Inferior parietal cortex (tissue), 1 donor: ENCODE data around the gene HIC1.
"Not testable (repeated sequence)": the region's sequence is repeated elsewhere in the genome, so short reads cannot be mapped to it uniquely, and the experiment has no call there.

Experiments used
- DNase-seq: peaks from one replicate; pipeline ENCODE4 v3.0.0-alpha.2; 2016; ENCODE audit errors: extremely low spot score

HIC1 gene, protein sequence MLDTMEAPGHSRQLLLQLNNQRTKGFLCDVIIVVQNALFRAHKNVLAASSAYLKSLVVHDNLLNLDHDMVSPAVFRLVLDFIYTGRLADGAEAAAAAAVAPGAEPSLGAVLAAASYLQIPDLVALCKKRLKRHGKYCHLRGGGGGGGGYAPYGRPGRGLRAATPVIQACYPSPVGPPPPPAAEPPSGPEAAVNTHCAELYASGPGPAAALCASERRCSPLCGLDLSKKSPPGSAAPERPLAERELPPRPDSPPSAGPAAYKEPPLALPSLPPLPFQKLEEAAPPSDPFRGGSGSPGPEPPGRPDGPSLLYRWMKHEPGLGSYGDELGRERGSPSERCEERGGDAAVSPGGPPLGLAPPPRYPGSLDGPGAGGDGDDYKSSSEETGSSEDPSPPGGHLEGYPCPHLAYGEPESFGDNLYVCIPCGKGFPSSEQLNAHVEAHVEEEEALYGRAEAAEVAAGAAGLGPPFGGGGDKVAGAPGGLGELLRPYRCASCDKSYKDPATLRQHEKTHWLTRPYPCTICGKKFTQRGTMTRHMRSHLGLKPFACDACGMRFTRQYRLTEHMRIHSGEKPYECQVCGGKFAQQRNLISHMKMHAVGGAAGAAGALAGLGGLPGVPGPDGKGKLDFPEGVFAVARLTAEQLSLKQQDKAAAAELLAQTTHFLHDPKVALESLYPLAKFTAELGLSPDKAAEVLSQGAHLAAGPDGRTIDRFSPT

DNA sequence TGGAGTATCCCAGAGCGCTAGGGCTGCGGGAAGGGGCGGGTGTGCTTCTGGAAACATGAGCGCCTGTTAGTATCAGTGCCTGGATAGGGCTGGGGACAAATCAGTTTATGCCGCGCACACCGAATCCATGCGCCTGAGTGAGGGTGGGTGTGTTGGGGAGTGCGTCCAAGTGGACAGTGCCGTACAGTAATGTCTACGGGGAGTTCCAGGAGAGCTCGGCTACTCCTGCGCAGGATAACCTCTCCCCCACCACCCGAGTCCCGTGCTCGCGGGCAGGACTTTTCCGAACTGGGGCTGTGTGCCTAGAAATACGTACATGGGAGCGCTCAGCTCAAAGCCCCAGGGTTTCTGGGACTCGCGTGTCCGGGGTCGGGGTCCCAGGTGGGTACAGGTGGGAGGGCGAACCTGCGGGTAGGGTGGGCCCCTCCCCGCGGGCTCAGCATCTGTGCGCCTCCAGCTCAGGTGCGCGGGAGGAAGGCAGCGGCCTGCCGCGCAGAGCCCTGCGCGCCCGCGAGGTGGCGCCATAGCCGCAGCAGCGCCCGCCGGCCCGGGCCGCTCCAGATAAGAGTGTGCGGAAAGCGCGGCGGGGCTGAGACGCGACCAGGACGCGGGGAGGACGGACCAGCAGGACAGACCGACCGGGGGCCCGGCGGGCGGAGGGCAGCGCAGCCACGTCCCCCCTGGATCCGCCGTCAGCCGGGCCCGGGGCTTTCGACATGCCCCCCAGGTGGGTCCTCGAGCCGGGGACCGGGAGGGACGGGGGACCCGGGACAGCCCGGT lies at the start of gene HIC1:
HIC1 (plus strand) TSS at position 592 of the 780 bp plus-strand sequence. CDS start 1,588 bp downstream, outside the sequence.
- peak; percentile 59 for DNase-seq

DNA sequence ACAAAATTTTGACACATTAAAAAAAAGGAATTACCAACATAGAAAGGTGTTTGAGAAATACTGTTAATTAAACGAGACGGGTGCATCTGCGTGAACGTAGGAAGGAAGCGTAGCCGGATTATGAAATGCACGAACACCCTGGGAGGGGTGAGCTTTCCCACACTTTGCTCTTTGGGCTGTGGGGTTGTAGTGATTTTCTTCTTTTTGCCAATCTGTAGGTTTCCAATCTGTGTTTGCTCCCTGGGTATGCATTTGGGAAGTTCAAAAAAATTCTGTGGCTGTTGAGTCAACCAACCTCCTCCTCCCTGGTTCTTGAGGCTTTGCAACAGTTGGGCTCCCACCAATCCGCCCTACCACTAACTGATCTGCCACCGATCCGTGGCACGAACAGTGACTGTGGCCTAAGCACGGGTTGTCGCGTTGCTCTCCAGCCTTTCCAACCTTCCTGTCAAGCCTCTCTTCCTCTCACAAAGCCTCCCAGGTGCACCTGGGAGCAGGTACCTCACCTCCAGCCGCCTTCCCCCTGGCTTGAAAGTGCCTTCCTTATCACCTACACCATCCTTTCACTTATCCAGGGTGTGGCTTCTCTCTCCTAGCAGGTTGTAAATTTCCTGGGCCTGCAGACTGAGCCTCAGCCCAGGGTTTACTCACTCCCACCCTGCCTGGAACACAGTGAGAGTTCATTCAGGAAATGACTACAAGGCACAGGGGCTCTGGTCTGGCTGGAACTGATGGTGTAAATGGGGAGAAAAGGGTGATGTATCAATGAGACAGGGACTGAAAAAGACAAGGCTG lies 46.4 kb upstream of the HIC1 start:
- no peak for DNase-seq

DNA sequence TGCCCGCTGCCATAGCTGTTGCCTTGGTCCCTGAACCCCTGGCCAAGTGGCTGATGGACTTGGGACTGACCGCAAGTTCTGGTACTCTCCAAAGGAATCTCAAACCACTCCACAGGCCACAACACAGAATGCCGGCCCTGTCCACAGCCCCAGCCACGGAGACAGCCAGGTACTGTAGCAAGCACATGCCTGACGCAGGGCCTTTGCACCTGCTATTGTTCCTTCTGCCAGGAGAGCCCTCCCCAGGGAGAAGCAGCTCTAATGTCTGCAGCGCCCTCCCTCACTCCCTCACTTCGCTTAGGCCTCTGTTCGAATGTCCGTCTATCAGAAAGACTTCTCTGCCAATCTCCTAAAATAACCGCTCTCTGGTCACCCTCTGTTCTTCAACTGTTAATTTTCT lies 45.2 kb upstream of the HIC1 start:
- DNase-seq = no peak

DNA sequence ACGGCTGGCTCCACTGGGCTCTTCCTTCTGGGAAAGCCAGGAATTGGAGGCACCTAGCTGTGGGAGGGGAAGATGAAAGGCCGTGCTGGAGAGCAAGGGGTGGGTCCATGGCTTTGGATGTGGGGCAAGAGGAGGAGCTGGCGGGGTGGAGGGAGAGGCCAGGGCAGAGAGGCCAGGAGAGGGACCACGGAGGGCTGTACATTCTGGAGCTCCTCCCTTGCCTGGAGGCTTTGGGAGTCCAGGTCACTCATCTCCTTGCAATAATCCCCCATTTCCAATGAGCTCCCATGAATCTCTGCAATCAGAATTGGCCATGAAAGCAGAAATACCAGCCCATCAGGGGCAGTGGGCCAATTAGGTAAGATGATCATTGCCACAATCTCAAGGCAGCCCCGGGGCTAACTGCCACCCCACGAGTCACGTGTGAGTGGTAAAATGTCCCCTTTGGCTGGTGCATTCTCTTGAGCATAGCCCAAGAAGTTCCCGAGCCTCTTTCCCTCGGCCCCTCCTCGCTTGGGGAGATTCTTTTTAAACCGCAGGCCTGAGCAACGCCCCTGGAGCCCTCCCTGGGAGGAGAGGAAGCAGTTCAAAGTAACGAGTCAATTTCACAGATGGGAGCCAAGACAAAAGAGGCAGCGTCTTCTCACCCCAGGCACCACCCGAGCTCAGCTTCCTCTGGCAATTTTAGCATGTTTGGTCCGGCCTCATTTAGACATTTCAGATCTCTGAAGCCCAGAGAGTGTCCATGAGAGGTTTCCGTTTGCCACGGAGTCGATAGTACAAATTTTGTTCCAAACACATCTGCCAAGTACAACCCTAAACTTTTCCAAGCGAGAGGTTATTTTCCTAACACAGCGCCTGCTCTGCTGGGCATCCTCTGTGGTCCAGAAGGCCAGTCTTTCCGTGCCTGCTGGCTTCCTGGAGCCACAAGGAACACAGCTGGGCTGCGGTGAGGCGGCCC lies 43.2 kb upstream of the HIC1 start:
- no peak for DNase-seq

DNA sequence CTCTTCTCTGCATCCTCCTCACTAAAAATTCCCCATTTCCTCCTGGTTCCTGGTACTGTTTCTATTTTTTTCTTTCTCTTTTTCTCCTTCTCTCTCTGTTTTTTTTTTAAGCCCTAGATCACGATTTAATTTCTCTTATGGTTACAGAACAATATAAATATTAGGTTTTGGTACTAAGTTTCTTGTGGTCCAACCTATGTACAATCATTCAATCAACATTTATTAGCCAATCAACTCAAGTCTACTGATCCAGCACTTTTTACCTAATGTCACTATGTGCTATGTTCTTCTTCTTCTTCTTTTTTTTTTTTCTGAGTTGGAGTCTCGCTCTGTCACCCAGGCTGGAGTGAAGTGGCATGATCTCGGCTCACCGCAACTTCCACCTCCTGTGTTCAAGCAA lies 42.4 kb upstream of the HIC1 start:
- no peak for DNase-seq

DNA sequence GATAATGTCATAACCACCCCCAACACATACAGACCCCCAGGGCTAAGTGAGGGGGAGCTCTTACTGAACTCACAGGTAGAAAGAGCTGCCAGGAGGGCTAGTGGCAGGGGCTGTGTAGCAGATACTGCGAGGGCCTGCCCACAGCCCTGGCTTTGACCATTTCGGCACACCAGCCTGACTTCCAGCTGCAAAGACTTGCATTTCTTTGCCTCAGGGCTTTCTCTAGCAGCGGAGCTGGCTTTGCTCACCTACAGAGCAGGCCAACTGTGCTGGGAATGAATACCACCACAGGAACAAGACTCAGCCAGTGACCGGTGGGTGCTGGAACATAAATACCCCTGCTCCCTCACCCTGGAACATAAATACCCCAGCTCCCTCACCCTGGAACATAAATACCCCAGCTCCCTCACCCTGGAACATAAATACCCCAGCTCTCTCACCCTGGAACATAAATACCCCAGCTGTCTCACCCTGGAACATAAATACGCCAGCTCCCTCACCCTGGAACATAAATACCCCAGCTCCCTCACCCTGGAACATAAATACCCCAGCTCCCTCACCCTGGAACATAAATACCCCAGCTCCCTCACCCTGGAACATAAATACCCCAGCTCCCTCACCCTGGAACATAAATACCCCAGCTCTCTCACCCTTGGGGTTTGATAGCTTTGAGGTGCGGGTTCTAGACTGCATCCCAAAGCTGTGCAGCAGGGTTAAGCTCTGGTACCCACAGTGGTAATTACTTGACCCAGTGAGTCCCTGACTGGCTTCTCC lies 41.5 kb upstream of the HIC1 start:
- not testable (repeated sequence) for DNase-seq

DNA sequence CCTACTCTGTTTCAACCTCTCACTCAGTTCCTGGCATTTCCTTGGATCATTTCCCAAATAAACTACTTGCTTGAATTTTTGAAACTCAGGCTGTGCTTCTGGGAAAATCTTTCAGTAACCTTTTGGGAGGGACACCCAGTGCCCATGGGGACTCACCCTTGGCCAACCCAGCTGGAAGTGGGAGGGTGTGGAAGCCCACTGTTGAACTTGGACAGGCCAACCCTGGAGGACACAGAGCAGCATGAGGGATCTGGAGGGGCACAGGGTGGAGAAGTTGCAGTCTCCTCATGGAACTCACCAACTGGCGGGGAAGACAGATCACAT lies 40.9 kb upstream of the HIC1 start:
- no peak for DNase-seq

DNA sequence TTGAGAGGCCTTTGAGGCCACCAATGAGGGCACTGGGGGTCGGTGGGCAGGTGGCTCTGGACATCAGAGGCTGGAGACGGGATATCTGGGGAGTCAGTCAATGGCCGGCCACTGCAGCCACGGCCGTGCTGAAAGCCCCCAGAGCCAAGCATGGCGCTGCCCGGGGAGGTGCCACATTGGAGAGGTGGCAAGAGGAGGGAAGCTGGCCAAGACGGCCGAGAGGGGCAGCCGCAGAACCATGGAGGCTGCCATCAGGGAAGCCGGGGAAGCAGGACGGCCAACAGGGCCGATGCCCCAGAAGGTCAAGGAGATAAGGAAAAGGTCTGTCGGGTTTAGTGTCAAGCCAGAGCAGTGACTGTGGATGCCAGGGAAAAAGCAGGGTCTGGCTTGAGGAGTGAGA lies 39.6 kb upstream of the HIC1 start:
- DNase-seq = no peak

DNA sequence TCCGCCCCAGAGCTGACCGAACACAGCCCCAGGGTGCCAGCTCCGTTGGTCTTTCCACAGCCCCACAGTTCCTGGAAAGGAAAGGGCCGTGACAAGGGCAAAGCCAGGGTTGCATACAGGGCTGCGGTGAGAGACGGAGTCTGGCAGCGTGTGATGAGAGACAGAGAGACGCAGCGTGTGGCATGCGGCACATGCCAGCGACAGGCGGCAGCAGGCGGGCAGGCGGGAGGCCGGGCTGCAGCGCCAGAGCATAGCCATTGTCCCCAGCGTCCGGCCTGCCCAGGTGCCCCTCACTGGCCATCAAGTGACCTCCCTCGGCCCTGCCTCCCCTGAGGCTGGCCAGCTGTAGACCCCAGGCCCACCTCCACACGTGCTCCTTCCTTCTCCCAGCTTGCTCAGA lies 38.4 kb upstream of the HIC1 start:
- DNase-seq = no peak

DNA sequence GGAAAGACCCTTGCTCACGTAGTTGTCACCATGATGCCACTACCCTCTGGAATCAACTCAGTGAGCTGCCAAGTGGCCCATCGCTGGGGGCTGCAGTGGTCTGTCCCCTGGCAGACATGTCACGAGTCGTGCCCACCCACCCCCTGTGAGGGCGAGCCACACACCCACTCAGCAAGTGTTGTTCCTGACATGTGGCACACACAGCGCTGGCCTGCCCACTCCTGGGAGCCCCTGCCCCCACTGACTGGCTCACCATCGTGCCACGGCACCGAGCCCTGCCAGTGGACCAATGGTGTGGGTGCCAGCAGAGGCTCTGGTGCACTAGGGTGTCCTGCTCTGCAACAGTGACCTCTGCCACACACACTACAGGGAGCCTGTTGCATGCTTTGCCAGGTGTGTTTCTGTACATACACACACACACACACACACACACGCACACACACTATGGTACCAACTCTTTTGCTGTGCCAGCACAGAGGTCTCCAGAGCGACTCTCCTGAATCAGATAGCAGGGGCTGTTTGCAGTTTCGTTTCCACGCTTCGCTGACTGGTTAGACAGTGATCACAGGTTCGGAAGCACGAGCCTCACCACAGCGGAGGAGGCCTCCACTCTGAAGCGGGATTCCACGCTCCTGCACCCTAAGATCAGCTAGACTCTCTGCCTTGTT lies 37.5 kb upstream of the HIC1 start:
- DNase-seq = no peak

DNA sequence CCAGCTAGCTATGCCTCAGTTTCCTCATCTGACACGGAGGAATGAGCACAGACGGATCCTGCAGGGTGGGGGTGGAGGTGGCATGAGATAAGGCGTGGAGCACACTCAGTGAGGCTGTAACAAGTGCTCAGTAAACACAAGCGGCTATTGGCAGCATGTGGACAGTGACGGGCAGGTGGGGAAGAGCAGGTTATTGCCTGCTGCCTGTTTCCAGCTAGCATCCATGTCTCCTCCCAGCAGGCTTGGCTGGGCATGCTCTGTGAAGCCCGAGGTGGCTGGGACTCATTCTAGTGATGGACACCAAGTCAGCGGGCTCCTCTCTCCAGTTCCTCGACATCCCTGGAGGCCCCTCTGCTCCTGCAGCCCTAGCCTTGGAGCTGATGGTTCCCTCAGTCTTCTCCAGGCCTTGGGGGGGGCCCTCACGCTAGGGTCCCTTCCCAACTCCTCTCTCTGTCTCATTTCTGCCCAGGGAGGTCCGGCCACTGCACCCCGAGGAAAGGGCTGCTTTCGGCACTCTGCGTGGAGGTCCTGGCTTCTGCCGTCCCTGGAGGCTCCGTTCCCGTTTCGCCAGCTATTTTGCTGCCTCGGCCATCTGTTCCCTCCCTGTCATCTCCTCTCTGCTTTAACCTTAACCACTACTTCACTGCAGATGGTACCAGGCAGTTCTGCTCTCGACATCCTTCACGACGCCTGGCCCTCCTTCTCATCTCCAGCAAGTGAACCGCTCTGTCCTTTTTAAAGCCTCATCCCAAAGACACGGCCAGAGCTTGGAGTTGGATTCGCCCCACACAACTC lies 36.0 kb upstream of the HIC1 start:
- DNase-seq = no peak

DNA sequence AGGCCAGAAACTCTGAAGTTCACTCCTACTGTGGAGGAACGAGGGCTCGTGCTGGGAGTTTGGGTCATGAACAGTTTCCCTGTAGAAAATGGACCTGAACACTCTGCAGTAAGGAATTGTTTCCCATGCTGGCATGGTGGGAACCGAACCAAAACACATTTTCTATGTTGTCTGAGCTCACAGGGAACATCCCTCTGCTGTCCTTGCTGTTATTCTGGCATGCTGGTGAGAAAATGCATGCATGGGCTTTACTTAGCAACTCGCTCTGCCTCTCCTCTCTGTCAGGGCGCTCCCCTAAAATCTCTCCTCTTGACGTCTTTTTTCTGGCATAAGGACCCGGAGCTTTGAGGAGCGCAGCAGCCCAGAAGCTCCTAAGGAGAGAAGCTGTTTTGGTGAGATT lies 35.2 kb upstream of the HIC1 start:
- DNase-seq = no peak

DNA sequence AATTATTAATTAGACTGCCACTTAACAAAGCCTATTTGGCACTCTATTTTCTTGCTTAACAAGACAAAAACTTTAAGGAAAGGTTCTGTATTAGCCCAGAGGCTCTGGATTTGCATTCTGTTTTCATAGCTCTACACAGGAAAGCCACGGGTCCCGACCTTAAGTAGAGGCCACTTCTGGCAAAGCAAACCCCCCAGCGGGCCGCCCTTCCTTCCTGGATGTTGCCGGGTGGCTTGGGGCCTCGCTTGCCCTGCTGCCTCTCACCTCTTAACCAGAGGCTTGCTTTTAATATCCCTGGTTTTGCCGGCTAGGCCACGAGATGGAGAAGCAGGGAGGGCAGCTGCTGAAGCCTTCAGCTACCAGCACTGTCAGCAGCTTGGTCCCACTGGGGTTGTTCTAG lies 34.2 kb upstream of the HIC1 start:
- DNase-seq = no peak

DNA sequence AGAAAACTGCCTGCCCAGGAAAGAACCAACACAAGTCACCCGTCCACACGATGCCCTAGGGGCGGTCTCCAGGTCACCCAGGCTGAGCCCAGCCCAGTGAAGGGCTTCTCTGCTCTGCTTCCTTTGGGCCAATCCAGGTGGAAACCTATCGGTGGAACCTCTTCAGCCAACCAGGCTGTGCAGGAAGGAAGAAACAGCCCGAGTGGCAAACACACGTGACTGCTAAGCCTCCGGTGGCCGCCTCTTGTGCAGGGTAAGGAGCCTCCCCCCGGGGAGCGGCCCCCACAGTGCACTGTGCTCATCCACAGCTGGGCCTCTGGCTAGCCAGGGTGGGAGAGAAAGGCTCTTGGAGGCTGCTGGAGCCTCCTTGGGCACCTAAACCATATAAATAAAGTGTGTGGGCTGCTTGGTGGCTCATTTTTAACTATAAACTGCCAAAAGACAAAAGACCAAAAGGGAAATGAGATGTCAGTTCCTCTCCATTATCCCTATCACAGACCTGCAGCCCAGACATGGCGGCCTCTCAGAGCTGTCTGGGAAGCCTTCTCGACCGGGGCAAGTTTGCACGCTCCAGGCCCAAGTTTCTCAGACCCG lies 32.2 kb upstream of the HIC1 start:
- DNase-seq = no peak

DNA sequence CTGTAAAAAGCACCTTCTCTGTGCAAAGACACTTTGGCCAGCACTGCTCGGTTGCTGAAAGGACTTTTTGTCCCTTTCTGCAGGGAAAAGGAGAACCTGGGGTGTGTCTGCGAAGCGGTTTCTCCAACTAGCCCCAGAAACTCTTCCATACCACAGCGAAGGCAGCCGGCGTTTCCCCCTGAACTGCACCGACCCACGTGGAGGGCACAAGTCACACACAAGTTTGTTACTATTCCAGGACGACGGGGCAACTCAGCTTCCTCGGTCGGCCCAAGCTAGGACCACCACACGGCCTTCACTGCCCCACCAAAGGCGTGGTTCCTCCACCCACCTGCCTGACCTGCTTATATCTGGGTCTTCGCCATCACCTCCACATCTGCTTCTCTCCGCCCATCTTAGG lies 31.6 kb upstream of the HIC1 start:
- DNase-seq = no peak

DNA sequence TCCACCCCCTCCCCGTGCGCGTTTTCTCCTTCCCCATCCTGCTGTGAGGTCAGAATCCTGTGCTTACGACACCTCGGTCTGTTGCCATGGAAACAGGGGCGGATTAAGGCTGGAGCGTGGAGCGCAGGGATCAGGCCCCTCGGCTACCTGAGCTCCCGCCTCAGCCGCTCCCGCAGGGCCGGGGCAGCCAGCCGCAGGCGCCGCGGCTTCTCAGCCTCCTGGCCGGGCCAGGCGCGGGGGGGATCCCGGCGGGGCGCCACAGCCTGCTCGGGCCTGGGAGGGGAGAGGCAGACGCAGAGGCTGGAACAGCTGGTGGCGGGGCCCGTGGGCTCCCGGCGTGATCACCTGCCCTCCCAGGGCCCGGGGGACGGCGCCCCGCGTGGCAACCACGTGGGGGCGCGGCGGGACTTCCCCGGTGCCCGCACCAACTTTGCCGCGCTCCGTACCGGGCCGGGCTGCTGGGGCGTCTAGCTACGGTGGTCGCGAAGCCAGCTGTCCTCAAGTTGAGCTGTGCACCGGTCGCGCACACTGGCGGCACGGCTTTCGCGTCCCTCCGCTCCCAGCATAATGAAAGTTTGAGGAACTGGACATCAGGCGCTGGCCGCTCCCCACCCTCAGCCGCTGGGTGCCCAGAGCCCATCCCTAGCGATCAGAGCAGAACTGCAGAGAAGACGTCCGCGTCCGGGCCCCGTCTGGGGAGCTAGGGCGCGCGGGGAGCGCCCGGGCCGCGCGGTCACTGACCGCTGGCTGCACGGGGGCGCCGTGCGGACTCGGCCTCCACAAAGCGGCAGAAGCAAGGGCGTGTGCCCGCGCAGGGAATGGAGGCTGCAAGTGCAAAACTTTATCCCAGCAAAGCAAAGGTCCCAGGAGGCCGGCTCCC lies 31.0 kb upstream of the HIC1 start:
- DNase-seq = no peak

DNA sequence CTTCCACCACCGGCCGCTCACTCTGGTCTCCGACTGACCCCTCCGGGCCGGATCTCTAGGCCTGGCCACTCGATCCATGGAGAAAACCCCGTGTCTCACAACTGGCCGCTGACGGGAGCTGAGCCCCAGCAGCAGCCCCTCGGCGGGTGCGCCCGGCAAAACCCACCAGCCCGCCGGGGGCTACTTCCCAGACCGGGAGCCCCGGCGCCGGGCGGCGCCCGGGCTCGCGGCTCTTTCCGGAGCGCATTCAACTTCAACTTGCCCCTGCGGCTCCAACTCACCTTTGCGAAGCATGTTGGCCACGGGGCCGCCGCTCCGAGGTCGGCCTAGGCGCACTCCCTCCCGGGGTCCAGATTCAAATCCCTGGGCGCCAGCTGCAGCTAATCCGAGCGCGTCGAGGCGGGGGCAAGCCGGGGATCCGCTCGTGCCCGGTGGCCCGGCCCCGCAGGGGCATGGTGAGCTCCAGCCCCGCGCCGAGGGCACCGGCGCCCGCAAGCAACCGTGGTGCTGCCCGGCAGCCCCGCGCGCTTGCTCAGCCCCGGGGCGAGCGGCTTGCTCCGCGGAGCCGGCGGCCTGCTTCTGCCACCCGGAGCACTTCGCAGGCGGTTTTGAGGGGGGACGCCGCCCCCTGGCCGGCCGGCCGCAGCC lies 30.2 kb upstream of the HIC1 start:
- DNase-seq = no peak
